Hypothalamus (tissue), 51 donors: ENCODE results near the gene GOLPH3.
"Not testable (repeated sequence)": the region's sequence is repeated elsewhere in the genome, so short reads cannot be mapped to it uniquely, and the experiment has no call there.

Experiments used
- DNase-seq, 51 donors: peaks; one replicate each; lab custom pipeline; 2025; lab: John Stamatoyannopoulos, UW

GOLPH3 gene

DNA sequence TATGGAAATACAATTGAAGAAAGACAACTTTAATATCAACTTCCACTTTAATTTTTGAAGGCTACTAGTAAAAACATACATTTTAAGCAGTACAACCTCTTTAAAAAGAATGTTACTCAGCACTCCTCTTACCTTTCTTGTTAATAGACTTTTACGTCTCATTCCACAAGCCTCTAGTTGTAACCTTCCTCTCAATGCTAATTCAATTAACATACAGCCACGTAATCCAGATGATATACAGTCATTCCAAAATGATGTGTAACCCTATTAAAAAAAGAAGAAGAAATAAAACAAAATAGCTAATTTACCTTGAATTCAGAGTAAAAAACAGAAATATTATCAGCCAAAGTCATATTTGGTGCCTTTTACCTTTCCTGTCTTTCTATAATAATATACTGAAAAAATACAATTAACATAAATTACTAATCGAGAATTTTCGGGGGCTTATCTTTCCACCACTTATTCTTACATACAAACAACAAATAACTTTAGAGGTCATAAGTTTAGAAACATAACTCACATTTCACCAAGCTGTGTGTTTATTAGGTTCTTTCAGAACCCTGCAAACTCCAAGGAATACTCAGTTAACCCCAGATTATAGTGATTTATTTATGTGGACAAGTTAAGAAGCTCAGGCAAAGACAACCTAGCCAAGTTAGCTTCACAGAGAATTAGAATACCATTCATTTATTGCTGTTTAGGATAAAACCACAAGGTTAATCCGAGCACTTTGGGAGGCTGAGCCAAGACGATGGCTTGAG lies 30.3 kb downstream of the GOLPH3 start:
- no peak for DNase-seq

DNA sequence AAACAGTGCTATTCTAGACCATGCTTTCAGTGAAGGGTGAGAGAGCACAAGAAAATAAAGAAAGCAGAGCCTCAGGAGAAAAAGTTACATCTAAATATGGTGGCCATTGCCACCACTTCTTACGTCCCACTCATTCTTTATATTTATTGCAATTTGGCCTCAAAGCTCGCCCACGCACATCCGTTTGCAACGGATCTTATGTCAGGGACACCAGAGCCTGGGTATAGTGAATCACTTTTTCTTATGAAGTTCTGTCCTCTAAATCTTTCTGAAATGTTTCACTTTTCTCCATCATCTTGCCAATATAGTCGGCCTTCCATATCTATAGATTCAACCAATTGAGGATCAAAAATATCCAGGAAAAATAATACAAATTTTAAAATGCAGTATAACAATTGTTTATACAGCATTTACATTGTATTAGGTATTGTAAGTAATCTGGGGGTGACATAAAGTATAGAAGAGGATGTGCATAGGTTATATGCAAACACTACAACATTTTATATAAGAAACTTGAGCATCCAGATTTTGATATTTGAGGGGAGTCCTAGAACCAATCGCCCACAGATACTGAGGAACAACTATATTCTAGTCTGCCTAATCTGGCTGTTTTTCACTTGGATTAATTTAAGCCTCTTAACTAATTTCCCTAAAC lies 35.2 kb downstream of the GOLPH3 start:
- DNase-seq = no peak

DNA sequence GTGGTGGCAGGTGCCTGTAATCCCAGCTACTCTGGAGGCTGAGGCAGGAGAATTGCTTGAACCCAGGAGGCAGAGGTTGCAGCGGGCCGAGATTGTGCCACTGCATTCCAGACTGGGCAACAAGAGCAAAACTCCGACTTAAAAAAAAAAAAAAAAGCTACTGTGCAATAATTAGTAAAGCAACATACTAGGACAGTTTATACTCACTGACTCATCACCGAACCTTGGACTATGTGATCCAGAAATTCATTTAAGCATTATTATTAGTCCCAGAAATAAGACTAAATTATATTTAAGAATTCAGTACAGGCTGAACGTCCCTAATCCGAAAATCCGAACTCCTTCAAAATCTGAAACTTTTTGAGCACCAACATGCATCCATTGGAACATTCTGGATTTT lies 37.8 kb downstream of the GOLPH3 start:
- DNase-seq = no peak

DNA sequence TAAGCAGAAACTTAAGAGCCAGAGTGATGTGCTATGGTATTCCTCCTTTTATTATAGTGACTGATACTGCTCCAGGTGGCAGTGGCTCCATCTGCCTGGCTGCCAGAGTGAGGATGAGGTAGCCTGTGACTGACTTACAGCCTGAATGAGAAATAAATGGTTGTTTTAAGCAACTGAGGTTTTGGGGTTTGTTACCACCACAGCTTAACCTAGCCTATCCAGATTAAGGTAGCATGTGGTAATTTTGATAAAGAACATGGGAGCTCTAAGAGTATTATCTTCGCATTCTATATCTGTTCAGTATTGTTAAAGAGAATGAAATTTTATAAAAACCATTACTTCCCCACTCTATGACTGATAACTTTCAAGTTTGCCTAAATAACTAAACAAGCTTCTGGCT lies 39.0 kb downstream of the GOLPH3 start:
- DNase-seq = no peak

DNA sequence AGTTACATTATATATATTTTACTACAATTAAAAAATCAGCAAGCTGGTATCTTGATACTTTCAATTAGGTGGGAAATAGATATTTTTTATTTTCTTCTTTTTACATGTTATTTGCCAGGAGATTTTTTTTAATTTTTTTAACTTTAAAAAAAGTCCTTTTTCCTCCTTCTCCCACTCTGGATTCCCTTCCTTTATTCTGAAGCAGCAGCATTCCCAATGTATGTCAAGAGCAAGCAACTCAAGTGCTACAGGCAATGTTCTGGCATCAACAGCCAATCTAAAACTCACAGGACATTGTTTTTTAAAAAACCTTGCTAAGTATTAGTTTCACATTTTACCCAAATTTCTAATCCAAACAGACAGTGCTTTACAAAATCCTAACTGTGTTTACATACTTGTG lies 41.4 kb downstream of the GOLPH3 start:
- DNase-seq = no peak

DNA sequence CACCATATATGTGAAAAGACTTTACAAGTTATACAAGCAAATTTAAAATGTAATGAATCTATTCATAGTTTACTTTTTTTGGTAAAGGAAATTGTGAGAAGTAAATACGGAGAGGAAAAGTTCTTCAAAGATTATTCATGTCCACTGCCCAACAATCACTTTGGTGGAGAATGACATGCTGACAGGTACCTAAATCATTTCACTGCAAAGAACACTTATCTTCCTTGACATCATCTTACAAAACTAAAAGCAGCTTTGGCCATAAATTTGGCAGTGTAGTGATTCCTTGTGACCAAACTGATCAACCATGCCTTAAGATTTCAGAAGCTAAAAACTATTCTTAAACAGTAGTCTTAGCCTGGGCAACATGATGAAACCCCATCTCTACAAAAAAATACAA lies 42.5 kb downstream of the GOLPH3 start:
- no peak for DNase-seq

DNA sequence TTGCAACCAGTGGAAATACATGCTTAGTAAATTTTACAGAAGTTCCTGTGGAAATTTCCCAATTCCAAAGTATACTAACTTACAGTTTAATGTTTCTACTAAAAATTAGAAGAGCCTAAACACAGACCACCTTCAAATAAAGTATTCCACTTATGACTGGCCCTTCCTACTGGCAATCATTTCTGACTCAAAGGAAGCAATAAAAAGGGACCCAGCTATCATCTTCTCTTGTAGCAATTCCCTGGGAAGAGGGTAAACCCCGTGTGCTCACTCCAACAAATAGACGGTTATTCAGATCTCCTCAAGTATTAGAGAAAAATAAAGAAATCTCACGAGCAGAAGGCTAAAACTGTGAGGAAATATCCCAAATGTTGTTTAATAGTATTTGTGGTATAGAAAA lies 43.3 kb downstream of the GOLPH3 start:
- DNase-seq = no peak

DNA sequence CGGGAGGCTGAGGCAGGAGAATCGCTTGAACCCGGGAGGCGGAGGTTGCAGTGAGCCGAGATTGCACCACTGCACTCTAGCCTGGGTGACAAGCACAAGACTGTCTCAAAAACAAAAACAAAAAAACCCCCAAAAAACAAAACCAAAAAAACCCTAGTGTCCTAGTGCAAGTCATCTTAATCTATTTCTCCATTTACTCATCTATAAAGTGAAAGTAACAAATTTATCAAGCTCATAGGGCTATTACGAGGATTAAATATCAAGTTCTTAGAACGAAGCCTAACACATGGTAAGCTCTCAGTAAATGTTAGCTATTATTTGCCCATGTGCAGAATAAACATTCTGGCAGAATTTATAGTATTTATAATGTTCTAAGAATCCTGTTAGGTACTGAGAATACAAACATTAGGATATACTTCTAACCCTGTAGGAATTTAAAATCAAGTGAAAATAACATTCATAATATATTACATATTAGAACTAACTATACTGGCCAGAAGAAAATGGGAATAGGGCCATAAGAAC lies 45.0 kb downstream of the GOLPH3 start:
- no peak for DNase-seq

DNA sequence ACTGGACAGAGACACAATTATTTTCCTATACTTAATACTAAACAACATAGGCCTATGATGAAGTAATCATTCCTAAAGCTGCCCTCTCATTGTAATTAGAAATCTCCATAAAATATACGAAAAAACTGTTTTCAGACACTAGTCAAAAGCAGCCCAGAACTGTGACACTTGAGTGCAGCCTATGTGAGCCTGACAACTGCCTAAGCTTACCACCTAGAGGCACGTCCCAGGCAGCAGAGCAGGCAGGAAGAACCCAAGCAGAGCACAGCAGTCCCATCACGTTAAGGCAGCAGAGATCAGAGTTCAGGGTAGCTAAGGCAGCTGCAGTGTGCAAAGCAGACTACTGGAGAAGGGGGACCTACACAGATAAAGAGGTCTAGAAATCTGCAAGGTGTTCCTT lies 46.4 kb downstream of the GOLPH3 start:
- no peak for DNase-seq

DNA sequence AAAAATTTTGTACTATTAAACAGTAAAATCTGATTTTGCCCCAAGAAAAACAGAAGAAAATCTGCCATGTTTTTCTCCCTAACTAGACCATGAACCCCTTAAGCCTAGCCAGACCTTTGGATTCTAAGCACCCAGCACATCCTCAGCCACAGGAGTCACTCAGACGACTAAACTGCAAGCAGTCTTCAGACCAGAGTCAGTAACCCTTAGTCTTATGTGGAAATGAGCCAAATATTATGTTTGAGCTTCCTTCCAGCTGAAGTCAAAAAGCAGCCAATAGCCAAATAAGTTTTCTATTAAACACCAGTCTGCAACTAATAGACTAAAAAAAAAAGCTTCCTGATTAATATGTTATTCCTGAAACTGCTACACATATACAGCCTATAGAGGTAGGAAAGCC lies 47.4 kb downstream of the GOLPH3 start:
- no peak for DNase-seq

DNA sequence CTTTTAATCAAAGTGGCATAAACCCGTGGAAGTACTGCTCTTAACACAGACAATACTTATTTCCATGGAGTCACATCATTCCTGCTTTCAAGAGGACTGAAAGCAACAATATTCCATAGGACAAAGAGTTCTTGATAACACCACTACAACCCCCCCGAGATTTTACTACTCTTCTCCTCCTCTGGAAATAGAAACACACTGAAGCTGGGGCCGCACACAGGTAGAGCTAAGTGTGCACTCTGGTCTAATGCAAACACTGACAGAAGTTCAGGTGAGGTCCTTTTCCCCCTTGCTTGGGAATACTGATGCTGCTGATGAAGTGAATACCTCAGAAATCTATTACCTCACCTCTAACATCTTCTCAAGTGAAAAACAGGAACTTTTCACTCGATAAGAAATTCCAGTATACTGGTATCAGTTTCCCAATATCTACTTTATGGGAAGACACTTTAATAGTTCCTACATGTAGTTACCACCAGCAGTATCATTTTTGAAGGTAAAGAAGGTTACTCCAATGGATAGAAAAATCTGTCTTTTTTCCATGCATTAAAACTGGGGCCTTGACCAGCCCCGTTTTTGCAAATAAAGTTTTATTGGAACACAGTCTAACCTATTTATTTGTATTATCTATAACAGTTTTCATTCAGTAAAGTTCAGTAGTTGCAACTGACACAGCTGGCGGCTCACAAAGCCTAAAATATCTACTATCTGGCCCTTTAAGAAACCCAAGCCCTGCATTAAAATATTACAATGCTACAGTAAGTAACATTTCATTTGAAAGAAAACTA lies 50.0 kb downstream of the GOLPH3 start:
- no peak for DNase-seq

DNA sequence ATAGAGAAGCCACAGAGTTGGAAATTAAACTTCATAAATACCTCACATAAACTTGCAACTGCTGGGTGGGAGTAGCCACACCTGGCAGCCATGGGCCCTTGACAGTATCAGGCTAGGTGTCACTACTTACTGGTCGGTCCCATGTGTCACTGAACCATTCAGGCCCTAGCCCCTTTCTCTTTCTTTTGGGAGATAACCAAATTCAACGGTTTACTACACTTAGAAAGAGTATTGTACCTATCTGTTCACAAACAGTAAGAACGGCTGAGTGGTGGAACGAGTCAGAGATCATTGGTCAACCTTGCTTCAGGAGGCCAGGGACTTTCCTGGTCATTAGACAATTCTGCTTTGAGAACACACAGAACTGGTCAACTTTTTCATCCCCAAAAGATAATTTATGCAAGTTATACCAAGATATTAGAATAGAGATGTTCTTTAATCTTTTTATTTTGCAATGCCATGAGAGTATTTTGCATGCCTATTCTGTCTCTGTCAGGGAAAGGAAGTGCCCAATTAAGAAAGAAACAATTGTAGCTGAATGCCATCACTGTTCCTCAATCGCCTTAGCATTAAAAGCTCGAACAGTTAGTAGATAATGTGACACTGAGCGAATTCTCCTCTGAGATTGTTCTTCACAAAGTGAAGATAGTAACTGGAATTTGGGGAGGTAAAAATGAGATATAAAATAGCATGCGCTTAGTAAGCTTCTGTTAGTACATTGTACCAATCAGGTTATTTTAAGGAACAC lies 50.9 kb downstream of the GOLPH3 start:
- DNase-seq = no peak

DNA sequence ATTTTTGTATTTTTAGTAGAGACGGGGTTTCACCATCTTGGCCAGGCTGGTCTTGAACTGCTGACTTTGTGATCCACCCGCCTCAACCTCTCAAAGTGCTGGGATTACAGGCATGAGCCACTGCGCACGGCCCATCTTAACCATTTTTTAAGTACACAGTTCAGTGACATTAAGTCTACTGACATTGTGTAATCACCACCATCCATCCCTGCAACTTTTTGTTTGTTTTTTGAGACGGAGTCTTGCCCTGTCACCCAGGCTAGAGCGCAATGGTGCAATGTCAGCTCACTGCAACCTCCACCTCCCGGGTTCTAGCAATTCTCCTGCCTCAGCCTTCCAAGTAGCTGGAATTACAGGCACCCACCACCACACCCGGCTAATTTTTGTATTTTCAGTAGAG lies 55.2 kb downstream of the GOLPH3 start:
- DNase-seq = not testable (repeated sequence)

DNA sequence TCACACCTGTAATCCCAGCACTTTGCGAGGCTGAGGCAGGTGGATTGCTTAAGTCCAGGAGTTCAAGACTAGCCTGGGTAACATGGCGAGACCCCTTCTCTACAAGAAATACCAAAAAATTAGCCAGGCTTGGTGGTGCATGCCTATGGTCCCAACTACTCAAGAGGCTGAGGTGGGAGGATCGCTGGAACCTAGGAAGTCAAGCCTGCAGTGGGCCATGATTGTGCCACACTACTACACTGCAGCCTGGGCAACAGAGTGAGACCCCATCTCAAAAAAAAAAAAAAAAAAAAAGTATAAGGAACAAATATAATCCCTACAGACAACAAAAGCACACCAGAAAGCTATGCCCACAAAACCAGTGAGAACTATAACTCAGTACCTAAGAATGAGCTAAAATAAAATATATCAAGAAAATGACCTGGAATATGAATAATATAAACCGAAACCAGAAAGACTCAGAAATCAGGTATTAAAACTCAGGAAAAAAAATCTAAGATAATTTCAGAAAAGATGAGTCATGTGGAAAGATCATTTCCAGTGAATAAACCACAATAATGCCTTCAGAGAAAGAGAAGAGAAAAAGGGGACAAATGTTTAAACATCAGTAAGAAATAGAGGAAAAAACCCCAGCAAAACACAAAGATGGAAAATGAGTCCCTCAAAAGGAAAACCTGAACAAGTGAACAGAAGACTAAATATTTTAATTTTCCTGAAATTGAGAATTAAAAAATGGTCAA lies 57.4 kb downstream of the GOLPH3 start:
- DNase-seq = no peak

DNA sequence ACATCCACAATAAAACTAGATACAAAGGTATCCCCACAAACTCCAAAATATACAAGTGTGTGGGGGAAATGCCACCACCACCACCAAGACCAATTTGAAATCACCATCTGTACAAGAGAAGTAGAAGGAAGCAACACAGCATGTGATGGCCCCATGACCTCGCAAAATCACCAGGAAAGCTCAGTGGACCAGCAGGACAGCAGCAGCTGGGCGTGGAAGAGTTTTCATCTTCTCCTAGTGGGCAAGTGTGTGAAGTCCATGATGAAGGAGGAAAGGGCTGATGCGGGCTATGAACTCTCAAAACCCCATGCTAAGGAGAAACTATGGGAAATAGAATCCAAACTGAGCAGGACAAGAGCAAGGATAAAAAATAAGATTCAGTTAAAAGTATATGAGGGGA lies 58.1 kb downstream of the GOLPH3 start:
- DNase-seq = no peak

DNA sequence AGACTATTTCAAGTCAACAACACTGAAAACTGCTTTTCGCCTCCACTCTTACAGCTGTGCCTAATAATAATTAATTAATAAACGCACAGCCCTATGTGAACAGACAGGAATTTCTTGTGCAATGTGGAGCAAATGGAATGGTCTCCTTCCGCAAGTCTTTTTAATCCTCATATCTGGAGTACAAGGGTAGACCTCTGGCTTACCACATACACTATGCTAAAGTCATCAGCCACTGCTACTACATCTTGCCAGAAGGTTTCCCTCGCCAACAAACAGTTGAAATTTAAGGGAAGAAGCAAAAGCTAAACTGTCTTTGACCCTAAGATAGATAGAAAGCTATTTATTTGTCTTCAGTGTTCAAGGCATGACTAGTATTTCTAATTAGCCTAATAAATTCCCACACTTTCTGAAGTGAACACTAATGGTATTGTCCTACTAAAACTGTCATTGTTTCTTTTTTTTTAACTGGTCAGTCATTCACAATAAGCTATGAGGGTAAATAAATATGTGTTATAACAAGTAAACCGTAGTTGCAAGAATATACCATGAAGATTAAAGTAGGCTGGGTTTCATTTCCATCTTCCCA lies 63.9 kb downstream of the GOLPH3 start:
- no peak for DNase-seq

DNA sequence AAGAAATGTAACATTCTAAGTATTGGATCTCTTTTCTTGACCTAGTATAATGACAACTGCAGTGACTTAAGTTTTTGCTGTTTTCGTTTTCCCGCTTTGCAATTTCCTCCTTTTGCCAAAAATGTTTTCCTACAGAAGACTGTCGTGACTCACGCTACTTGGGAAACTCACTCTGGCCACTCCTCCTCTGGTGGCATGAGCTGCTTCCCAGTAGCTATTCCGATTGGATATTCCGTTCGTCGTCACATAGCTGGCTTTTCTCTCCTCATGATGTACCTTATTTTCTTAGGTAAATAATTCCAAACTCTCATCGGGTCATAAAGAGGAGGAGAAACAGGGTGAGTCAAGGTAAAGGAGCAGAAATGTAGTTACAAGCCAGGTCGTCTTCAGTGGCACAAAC lies 64.9 kb downstream of the GOLPH3 start:
- no peak for DNase-seq

DNA sequence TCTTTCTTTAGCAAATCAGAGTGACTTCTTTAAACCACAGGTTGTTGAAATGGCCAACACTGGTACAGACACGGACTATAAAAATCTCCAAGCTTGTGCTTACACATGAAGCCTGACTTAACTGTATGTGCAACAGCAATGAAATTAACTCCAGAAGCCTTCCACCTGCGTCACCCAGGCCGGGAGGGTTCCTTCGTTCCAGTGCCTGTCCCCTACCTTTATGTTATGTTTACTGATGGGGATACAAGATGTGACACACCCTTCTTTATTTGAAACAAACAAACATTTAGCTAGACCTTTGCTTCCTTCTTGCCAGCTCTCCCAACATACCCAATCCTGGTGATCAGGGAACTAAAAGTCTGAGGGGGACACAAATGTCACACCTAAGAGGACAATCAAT lies 66.0 kb downstream of the GOLPH3 start:
- DNase-seq = no peak

DNA sequence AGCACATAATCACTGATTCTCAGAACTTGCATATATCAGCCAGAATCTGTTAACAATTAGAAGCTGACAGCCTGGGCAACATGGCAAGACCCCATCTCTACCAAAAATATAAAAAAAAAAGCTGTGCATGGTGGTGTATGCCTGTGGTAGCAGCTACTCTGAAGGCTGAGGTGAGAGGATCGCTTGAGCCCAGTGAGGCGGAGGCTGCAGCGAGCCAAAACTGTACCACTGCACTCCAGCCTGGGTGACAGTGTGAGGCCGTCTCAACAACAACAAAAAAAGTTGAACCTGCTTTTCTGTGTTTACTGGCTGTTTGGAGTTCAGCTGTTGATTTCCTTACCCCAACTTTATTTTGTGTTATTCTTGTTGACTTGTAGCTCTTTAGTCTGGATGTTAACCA lies 66.8 kb downstream of the GOLPH3 start:
- no peak for DNase-seq

DNA sequence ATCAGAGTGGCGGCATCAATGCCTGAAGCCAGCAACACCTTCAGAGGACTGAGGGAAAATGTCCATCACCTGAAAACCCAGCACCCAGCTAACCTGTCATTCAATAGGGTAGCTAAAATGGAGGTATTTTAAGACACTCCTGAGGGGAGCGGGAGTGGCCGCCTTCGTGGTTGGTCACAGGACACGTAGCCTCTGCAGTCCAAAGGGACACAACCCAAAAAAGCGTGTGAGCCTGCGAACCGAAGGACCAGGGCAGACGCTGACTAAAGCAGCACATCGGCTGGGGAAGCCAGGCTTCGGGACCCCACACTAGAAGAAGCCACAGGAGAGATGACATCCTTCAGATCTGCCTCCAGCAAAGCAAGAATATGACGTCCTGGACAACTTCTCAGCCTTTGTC lies 70.6 kb downstream of the GOLPH3 start:
- no peak for DNase-seq
